HG02973 (cell line): ENCODE measurements around the gene MADCAM1.

Experiments used
- ATAC-seq: cut with Tn5 transposase; IDR thresholded peaks from one replicate; pipeline ENCODE4 v1.9.1; 2021; ENCODE audit warnings: moderate library complexity; ENCODE audit not compliant: unreplicated experiment

Gene MADCAM1

DNA sequence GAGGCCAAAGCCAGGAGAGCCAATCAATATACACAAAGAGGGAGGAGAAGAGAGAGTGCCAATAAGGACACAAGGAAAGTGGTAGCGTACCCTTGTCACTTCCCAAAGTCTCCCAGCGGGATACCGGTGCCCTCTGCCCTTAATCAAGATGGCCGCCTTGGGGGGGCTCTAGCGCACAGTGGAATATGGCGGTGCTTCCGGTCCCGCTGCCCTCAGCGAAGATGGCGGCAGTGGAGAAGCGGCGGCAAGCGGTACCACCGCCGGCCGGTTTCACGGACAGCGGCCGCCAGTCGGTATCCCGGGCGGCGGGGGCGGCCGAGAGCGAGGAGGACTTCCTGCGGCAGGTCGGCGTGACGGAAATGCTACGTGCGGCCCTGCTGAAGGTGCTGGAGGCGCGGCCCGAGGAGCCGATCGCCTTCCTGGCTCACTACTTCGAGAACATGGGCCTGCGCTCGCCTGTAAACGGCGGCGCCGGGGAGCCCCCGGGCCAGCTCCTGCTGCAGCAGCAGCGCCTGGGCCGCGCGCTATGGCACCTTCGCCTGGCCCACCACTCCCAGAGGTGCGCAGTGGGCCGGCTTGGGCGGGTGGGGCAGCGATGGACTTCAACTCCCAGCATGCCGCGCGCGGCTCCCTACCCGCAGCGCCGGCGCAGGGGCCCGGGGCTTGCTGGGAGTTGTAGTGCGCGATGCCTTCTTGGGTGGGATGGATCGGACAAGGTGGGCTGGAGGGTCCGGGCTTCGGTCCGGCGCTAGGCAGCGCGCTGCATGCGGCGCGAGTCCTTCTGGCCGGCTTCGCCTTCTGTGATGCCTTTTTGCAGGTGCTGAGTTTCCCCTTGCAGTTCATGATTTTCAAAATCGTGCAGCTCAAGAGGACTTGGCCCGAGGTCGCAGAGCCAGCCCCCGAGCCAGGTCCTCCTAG lies 11.3 kb downstream of the MADCAM1 start, which contains the start of gene TPGS1:
TPGS1 (plus strand) TSS at position 212 of the 918 bp plus-strand sequence; CDS start at position 222, 10 bp downstream.
- peak; percentile 47 for ATAC-seq

DNA sequence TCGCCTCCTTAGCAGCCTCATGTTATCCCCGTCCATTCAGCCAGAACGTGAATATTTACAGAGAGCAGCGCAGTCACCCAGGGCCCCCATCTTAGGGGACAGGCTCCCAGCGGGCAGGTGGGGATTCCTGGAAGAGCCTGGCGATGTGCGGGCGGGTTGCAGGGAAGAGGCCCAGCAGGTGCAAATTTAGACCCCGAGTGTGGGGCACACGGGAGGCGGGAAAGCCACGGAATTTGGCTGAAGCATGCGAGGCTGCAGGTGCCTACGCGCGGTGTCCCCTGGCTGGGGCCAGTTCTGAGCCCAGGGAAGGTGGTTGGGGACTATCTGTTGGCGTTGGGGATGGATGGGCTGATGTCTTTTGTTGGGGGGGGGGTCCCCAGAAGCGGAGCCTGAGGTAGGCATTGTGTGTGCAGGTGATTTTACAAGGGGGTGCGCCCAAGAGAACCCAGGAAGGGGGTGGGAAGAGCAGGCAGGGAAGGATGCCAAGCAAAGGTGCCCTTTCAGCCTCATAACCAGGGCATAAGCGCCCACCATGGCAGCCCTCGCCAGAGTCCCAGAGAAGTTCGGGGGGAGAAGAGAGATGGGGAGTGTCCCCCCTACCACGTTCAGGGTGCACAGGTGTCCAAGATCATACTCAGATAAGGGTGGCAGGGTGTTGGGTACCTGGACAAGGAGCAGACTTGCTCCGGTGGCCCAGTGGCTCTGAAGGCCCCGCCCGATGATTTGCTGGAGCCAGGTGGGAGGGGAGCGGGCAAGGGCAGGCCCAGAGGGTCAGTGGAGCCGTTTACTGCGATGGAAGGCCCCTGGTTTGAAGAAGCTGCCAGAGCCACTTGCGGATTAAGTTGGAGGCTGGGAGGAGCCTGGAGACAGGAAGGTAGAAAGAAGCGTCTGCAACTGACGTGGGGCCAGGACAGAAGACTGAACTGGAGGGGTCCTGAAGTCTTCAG lies 12.2 kb downstream of the MADCAM1 start:
- ATAC-seq = no peak

DNA sequence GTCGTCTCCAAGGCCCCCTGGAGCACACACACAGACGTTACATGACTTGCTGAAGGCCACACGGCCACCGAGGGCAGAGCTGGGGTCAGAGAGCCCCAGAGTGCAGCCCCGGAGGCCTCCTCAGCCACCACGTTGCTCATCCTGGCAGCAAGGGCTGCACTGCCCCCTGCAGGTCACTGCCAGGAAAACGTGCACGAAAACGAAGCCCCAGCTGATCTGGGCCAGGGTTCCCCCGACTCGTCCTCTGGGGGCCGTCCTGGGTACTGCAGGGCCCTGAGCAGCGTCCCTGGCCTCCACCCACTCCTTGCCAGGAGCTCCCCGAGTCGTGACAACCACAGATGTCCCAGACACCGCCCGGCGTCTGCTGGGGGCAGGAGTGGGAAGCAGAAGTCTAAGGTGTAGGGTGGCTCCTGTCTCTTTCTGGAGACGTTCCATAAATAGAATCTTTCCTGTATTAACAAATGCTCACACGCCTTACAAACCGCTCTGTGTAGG lies 14.4 kb downstream of the MADCAM1 start:
- ATAC-seq = peak; percentile 21

DNA sequence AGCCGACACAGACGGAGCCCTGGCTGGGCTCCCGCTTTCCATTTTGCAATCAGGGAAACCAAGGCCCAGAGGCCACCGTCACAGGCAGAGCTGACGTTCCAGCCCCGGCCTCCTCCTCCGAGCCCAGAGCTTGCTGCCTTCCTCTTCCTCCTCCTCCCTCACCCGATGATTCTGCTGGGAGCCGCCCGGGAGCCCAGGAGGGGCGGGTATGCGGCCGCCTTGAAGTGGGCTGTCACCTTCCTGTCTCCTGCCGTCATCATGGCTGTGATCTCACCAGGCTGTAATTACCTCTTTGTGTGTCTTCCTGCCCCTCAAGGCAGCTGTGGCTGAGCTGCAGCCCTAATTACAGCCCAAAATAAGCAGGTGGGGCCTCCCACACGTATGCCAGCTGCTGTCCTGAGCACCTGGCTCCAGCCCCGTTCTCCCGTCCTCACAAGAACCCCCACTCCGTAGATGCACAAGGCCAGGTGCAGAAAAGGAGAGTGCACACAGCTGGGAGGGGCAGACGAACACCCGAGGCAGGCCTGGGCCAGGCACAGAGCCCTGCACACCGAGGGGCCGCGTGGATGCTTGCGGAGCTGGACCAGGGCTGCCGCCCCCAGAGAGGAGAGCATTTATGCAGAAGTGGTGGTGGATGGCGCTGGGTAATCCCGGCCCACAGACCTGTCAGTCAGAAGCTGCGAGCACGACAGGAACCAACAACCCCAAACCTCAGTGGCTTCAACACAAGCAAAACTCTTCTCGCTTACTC lies 15.0 kb downstream of the MADCAM1 start:
- no peak for ATAC-seq

DNA sequence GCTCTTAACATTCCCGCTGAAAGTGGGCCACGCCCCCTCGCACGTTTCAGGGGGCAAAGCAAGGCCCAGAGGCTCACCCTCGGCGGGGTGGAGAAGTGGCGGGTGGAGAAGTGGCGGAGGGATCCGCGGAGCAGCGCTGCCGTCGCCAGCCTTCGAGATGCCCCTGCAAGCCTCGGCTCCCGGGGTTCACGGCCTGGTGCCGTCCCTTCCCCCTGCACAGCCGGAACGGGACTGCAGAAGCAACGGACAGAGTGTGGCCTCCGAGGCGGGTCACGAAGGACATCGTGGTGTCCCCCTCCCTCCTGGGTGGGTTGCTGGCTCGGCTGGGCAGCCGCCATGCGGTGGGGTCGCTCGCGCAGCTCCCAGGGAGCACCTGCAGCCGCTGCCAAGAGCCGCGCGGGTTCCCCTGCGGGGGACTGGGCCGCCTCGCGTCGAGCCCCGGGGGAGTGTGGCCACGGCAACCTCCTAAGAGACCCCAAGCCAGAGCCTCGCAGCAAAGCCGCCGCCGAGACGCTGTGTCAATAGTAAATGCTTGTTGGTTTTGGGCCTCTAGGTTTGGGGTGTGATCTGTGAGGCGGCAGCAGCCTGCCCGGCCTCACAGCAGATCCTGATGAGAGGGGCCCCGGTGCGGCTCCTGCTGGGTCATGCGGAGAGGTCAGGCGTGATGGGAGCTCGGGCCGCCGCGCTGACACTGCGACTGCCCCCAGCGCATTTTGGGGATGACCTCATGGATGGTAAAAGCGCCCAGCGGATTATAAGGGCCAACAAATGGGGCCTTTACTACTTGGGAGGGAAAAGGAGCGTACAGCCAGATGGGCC lies 16.5 kb downstream of the MADCAM1 start:
- ATAC-seq = no peak

DNA sequence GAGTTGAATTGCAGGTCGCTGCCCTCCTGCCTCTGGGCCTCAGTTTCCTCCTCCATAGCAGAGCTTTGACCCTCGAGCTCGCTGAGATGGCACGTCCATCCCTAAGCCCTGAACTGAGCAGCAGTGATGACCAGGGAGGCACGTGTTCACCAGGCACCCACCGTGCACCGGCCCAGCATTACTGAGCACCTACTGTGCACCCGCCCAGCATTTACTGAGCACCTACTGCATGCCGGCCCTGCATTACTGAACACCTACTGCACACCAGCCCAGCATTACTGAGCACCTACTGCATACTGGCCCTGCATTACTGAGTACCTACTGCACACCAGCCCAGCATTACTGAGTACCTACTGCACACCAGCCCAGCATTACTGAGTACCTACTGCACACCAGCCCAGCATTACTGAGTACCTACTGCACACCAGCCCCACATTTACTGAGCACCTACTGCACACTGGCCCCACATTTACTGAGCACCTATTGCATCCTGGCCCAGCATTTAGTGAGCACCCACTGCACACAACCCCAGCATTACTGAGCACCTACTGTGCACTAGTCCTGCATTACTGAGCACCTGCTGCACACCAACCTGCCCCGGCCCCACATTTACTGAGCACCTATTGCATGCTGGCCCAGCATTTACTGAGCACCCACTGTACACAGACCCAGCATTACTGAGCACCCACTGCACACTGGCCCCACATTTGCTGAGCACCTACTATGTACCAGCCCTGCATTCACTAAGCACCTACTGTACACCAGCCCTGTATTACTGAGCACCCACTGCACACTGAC lies 17.3 kb downstream of the MADCAM1 start:
- no peak for ATAC-seq

DNA sequence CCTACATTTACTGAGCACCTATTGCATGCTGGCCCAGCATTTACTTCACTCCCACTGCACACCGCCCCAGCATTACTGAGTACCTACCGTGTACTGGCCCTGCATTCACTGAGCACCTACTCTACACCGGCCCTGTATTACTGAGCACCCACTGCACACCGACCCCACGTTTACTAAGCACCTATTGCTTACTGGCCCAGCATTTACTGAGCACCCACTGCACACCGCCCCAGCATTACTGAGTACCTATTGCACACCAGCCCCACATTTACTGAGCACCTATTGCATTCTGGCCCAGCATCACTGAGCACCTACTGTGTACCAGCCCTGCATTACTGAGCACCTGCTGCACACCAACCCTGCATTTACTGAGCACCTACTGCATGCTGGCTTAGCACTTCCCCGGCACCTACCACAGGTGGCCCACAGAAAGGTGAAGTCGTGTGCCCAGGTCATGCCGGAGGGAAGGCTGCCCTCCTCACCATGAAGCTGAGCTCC lies 17.9 kb downstream of the MADCAM1 start:
- ATAC-seq = no peak

DNA sequence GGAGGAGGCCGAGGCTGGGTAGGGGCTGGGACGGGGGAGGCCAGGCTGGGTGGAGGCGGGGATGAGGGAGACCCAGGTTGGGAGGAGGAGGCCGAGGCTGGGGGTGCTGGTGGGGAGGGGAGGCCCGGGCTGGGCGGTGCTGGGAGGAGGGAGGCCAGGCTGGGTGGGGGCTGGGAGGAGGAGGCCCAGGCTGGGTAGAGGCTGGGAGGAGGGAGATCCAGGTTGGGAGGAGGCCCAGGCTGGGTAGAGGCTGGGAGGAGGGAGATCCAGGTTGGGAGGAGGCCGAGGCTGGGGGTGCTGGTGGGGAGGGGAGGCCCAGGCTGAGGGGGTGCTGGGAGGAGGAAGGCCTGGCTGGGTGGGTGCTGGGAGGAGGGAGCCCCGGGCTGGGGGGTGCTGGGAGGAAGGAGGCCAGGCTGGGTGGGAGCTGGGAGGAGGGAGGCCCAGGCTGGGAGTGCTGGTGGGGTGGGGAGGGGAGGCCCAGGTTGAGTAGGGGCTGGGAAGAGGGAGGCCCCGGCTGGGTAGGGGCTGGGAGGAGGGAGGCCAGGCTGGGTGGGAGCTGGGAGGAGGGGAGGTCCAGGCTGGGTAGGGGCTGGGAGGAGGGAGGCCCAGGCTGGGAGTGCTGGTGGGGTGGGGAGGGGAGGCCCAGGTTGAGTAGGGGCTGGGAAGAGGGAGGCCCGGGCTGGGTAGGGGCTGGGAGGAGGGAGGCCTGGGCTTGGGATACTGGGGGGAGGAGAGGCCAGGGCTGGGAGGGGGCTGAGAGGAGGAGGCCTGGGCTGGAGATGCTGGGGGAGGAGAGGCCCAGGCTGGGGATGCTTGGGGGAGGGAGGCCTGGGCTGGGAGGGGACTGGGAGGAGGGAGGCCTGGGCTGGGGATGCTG lies 21.7 kb downstream of the MADCAM1 start:
- ATAC-seq = no peak

DNA sequence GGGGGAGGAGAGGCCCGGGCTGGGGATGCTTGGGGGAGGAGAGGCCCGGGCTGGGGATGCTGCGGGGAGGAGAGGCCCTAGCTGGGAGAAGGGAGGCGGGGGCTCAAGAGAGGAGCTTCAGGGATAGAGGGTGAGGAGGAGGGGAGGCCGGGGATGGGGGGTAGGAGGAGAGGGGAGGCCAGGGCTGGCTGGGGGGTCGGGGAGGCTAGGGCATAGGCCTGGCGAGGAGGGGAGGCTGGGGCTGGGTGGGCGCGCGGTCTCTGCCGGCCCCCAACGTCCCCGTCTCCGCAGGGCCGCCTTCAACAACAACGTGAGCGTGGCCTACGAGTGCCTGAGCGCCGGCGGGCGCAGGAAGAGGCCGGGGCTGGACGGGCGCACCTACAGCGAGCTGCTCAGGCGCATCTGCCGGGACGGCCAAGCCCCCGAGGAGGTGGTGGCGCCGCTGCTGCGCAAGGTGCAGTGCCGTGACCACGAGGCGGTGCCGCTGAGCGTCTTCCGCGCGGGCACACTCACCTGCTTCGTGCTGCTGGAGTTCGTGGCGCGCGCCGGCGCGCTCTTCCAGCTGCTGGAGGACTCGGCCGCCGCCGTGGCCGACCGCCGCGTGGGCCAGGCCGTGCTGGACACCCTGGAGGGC lies 22.4 kb downstream of the MADCAM1 start:
- no peak for ATAC-seq

DNA sequence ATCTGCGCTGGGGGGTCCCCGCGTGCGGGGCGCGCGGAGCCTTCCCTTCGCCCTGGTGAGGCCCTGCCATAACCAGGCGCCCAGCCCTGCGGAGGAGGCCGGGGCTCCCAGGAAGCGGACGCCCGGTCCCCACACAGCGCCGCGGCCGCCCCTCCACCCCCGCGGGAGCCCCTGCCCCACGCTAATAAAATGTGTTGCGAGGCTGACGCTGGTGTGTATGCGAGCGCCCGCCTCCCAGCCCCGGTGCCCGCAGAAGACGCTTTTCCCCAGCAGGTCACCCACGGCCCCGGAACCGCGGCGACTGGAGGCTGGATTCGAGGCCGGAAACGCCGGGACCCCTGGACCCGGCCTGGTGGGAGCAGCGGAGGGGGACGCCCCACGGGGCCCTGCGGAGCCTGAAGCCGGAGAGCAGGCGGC lies 23.2 kb downstream of the MADCAM1 start:
- ATAC-seq = no peak

DNA sequence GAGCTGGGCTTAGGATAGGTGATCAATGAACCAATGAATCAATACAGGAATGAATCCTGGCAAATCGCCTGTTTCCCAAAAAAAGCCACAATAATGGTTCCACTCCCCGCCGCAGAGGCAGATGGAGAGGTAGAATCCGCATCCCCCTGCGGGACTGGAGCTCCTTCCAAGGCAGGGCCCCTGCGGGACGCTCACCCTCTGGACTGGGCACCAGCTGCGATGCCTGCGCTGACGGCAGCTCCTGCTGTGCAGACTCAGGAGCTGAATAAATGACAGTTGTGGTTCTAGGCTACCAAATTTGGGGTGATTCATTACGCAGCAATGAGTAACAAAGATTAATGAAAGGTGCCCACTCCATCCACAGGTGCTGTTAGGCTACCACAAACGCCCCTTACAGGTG lies 26.4 kb downstream of the MADCAM1 start:
- ATAC-seq = no peak

DNA sequence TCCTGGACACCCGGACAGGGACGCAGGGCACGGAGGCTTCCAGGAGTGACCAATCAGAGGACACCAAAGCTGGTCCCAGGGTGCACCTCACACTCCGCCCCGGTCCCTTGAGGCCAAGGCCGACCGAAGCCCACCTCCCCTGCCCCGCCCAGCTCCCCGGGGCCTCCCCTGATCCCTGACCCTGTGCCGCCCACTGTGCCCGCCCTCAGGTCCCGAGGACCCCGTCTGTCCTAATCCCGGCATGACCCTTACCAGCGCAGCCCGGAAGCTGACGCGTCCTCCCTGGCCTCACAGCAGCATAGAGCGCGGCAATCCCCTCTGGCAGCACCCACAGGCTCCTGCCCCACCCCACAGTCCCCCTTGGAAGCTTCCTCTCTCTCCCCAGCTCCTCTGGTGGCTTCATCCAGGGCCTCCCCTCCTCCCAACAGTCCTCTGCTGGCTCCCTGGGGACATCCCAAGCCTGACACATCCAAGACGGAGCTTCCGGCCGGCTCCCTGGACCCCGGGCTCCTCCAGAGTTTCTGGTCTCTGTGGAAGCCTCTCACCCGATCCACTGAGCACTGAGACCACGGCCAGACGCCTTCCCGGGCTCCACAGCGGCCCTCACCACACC lies 27.9 kb downstream of the MADCAM1 start:
- ATAC-seq = no peak

DNA sequence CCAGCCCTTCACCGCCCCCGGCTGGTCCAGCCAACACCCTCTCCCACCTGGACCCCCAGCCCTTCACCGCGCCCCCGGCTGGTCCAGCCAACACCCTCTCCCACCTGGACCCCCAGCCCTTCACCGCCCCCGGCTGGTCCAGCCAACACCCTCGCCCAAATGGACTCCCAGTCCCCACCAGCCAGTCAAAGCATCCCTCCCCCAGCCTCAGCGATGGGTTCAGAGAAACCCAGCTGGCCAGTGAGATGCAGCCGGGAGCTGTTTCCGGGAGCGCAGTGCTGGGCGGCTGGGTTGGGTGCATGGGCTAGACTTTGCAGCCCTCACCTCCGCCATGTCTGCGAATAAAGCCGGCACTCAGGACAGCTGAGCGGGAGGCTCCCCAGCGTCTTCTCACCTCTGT lies 28.7 kb downstream of the MADCAM1 start:
- ATAC-seq = no peak

DNA sequence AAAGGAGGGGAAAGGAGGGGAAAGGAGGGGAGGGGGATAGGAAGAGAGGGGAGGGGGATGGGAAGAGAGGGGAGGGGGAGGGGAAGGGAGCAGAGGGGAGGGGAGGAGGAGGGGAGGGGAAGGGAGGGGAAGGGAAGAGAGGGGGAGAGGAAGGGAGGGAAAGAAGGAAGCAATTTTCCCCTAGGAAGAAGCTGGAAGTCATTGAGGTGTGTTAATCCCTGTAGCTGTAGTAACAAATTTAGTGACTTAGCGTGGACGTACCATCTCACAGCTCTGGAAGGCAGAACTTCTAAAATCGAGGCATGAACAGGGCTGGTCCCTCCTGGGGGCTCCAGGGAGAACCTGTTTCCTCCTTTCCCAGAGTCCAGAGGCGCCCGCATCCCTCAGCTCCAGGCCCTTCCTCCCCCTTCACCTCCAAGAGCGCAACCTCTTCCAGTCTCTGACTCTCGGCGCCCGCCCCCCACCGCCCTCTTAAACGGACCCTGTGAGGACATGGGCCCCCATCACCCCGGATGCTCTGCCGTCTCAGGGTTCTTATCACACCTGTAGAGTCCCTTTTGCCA lies 29.7 kb downstream of the MADCAM1 start:
- no peak for ATAC-seq

DNA sequence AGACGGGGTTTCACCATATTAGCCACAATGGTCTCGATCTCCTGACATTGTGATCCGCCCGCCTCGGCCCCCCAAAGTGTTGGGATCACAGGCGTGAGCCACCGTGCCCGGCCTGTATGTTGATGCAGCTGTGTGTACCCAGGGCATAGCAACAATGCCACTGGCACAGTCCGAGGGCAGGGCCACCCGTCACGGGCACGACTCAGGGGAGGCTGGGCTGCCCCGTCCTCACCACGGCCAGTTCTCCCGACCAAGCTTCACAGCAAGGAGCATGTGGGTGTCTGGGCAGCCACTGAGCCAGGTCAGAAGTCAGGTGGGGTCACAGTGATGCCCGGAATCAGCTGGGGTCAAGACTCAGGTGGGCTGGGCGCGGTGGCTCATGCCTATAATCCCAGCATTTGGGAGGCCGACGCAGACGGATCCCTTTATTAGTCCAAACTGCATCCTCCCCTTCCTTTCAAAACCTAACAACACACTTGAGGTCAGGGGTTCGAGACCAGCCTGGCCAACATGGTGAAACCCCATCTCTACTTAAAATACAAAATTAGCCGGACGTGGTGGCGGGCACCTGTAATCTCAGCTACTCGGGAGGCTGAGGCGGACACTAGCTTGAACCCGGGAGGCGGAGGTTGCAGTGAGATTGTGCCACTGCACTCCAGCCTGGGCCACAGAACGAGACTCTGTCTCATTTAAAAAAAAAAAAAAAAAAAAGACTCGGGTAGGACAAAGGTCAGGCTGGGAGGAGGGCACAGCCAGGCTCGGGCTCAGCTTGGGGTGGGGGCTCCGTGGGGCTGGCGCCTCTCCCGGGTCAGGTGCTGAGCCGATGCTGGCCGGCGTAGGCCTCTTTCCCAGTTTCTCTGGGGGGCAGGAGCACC lies 34.1 kb downstream of the MADCAM1 start:
- no peak for ATAC-seq
